HG02642 (cell line): ENCODE results near the gene CYP4X1.
"Not testable (repeated sequence)": the region's sequence is repeated elsewhere in the genome, so short reads cannot be mapped to it uniquely, and the experiment has no call there.

Experiments used
- ATAC-seq: cut with Tn5 transposase; IDR thresholded peaks from one replicate; pipeline ENCODE4 v1.9.1; 2021; ENCODE audit warnings: mild to moderate bottlenecking; ENCODE audit not compliant: unreplicated experiment, poor library complexity

The CYP4X1 gene

GRCh38 chr1:47069080-47069479 lies 45.6 kb downstream of the CYP4X1 start:
- ATAC-seq = not testable (repeated sequence)

- not testable (repeated sequence) for ATAC-seq
Observed at GRCh38 chr1:47069509-47069908, 46.0 kb downstream of the CYP4X1 start.

DNA sequence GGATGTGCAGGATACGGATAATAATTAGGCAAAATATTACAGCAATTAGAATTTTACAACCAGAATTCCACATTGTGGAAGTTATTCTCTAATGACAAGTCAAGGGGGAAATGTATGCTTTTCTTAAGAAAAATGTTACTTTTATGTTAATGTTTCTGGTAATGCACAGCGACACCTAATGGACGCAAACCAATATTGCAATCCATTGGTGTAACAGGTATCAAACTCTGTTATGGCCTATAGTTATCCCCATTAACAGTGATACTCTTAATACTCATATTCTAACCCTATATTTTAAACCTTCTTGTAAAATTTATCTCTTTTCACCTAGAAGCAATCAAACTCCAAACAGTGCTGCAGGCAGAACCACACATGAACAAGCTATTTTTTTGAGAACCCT lies 65.9 kb downstream of the CYP4X1 start:
- not testable (repeated sequence) for ATAC-seq

DNA sequence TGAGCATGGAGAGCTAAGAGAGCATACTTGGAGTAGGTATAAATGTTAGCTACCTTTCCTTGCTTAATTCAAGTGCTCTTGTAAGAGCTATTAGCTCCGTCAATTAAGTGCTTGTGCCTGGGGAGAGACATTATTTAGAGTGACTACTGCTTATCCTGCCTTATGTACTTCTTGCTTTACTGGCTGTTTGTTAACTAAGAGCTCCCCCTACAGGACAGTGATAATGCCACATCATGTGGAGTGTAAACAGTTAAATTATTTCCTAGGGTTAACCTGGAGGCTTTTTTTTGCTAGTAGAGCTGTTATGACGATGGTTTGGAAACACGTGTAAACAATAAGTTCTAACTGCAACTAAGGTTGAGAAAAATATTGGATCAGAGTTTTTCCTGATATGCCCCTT lies 68.0 kb downstream of the CYP4X1 start:
- ATAC-seq = not testable (repeated sequence)
